ENCODE data around the gene DPP7. TPM values are rescaled to one million over a fixed set of nuclear protein-coding genes. Genes with fewer than 3 reads are reported as not detected.
"Not testable (repeated sequence)": the region's sequence is repeated elsewhere in the genome, so short reads cannot be mapped to it uniquely, and the experiment has no call there.

The DPP7 gene
- total RNA-seq, 2 experiments from 2014 or later, result 206 to 259 TPM

DNA sequence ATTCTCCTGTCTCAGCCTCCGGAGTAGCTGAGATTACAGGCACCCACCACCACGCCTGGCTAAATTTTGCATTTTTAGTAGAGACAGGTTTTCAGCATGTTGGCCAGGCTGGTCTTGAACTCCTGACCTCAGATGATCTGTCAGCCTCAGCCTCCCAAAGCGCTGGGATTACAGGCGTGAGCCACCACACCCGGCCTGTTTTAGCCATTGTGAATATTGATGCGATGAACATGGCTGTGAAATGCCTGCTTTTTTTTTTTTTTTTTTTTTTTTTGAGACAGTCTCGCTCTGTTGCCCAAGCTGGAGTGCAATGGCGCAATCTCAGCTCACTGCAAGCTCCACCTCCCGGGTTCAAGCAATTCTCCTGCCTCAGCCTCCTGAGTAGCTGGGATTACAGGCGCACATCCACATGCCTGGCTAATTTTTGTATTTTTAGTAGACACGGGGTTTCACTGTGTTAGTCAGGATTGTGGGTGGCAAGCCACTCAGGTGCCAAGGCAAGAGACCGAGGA is 3.6 kb upstream of the DPP7 start:
- not testable (repeated sequence) for H3K9me3 Mint-ChIP-seq; H3K27ac Mint-ChIP-seq; H3K4me3 Mint-ChIP-seq; H3K27me3 Mint-ChIP-seq; H3K36me3 Mint-ChIP-seq (ENCODE audit: low read depth); DNase-seq
- CTCF ChIA-PET, result interaction anchor here (1.0 to 1.5 kb wide), 5 partner anchors 12 to 118 kb away, joined by 3 to 5 read pairs (median 4); no protein-coding TSS in a partner anchor
- peaks cover 17% of the 10 kb centered on the region for H3K4me1 Mint-ChIP-seq
- POLR2A ChIA-PET, result interaction anchor here (1.1 kb wide), 1 partner anchor 32 kb away, joined by 4 read pairs; the partner anchor contains the start of gene MAN1B1

GRCh38 chr9:137117269-137117731 is 2.8 kb upstream of the DPP7 start:
- Mint-ChIP-seq H3K27ac (no peak overlapping the region), H3K27me3 (no peaks in the 10 kb centered on the region), H3K9me3 (no peaks in the 10 kb centered on the region), H3K4me3 (no peak overlapping the region), H3K4me1 (peaks cover 15% of the 10 kb centered on the region), H3K36me3 (ENCODE audit: low read depth) (peaks cover 4% of the 10 kb centered on the region)
- ChIA-PET CTCF (interaction anchor here (1.0 to 1.5 kb wide), 3 partner anchors 11 to 89 kb away, joined by 3 to 5 read pairs (median 4); partner anchors contain the start of gene ABCA2), POLR2A (interaction anchor here (0.6 kb wide), 1 partner anchor 339 kb away, joined by 4 read pairs; no protein-coding TSS in a partner anchor)
- DNase-seq, result no peak

DNA sequence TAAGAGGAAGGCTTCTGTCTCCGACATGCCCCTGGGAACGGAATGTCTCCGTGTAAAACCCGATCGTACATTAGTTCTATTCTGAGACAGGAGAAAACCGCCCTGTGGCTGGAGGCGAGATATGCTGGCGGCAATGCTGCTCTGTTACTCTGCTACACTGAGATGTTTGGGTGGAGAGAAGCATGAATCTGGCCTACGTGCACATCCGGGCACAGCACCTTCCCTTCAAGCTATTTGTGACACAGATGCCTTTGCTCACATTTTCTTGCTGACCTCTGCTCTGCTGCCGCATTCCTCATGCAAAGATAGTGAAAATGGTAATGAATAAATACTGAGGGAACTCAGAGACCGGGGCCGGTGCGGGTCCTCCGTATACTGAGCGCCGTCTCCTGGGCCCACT is 2.2 kb upstream of the DPP7 start:
- H3K4me1 Mint-ChIP-seq, result peaks cover 11% of the 10 kb centered on the region
- H3K4me3 Mint-ChIP-seq, result no peak overlapping the region
- no peaks in the 10 kb centered on the region for H3K27me3 Mint-ChIP-seq
- no peaks in the 10 kb centered on the region for H3K9me3 Mint-ChIP-seq
- ChIA-PET POLR2A (interaction anchor here (0.6 kb wide), 1 partner anchor 338 kb away, joined by 4 read pairs; no protein-coding TSS in a partner anchor), CTCF (interaction anchor here (1.0 kb wide), 1 partner anchor 88 kb away, joined by 3 read pairs; the partner anchor contains the start of gene ABCA2)
- H3K27ac Mint-ChIP-seq, result no peak overlapping the region
- H3K36me3 Mint-ChIP-seq (ENCODE audit: low read depth), result peaks cover 4% of the 10 kb centered on the region
- DNase-seq, result no peak

DNA sequence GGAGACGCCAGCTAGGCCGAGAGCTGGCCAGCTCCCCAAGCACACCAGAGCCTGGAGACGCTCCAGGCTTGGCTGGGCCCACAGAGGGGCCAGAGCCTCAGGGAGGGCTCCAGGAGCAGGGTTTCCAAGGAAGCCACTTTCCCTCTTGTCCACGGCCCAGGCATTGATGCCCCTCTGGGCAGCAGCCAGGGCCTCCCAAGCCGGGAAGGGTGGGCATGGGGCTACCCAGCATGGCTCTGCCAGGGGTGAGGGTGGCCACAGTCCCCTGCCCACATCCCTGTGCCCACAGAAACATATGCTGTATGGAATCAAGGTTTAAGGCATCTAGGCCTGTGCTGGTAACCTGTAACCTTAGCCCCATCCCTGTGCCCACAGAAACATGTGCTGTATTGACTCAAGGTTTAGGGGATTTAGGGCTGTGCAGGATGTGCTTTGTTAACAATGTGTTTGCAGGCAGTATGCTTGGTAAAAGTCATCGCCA is 1.5 kb upstream of the DPP7 start:
- Mint-ChIP-seq H3K9me3 (no peaks in the 10 kb centered on the region), H3K27me3 (no peaks in the 10 kb centered on the region), H3K4me1 (peaks cover 11% of the 10 kb centered on the region), H3K36me3 (ENCODE audit: low read depth) (peaks cover 6% of the 10 kb centered on the region), H3K27ac (no peak overlapping the region), H3K4me3 (no peak overlapping the region)
- no peak for DNase-seq
- POLR2A ChIA-PET, result no interaction called here
- CTCF ChIA-PET, result interaction anchor here (1.0 to 1.4 kb wide), 4 partner anchors 14 to 111 kb away, joined by 3 to 8 read pairs (median 6); partner anchors contain the start of genes ABCA2 and RNF224

DNA sequence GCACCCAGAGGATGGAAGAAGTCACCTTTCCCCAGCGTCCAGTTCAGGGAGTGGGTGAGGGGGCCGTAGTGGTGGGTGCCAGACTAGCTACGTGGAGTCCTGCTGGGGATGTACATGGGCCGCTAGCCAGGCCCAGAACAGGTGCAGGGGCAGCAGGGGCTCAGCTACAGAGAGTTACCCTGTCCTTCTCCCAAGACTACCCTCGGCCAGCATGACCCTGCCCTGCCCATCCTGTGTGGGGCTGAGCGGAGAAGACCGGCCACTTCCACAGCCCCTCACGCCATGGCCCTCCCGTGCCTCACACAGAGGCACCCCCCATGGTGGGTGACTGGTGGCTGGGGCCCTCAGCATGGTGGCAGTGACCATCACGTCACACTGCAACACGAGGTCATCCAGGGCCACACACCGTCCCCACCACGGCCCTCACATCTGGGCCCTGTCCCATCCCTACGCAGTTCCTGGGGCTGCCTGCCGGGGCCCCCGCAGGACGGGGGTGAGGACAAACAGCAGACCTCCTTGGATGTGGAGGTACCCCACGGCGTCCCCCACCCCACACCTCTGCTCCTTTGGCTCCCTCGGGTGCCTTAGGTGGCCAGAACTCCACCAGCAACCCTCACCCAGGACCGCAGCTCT is 977 bp upstream of the DPP7 start:
- Mint-ChIP-seq H3K4me3 (peak overlapping the region; percentile 25), H3K27me3 (no peaks in the 10 kb centered on the region), H3K36me3 (ENCODE audit: low read depth) (peaks cover 8% of the 10 kb centered on the region), H3K9me3 (no peaks in the 10 kb centered on the region), H3K27ac (no peak overlapping the region), H3K4me1 (peaks cover 13% of the 10 kb centered on the region)
- ChIA-PET CTCF (interaction anchor here (1.0 to 1.4 kb wide), 5 partner anchors 14 to 121 kb away, joined by 3 to 8 read pairs (median 5); partner anchors contain the start of gene RNF224), POLR2A (interaction anchor here (0.6 kb wide), 1 partner anchor 795 kb away, joined by 6 read pairs; no protein-coding TSS in a partner anchor)
- no peak for DNase-seq

DNA sequence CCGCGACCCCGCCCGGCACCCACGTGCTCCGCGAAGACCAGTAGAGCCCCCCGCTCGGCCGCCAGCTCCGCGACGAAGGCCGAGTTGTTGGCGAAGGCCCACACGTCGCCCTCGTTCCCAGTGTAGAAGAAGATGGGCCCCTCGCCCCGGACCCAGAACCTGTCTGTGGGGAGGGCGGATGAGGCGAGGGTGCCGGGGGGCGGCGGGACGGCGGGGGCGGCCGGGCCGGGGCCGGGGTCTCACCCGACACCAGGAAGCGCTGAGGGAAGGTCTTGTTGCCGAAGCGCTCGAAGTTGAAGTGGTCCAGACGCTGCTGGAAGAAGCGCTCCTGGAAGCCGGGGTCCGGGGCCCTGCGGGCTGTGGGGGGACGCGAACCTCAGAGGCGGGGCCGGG is 317 bp downstream of the DPP7 start:
- CTCF ChIA-PET, result interaction anchor here (1.0 to 1.9 kb wide), 3 partner anchors 18 to 113 kb away, joined by 3 to 6 read pairs (median 6); partner anchors contain the start of gene RNF224

GRCh38 chr9:137113385-137114159 is 961 bp downstream of the DPP7 start:
- H3K4me3 Mint-ChIP-seq, result peak overlapping the region; percentile 72
- peaks cover 8% of the 10 kb centered on the region for H3K36me3 Mint-ChIP-seq (ENCODE audit: low read depth)
- peaks cover 8% of the 10 kb centered on the region for H3K4me1 Mint-ChIP-seq
- POLR2A ChIA-PET, result interaction anchor here (0.5 kb wide), 1 partner anchor 95 kb away, joined by 5 read pairs; no protein-coding TSS in a partner anchor
- peak overlapping the region; percentile 54 for H3K27ac Mint-ChIP-seq
- no peaks in the 10 kb centered on the region for H3K27me3 Mint-ChIP-seq
- peak; percentile 34 for DNase-seq
- no peaks in the 10 kb centered on the region for H3K9me3 Mint-ChIP-seq
- CTCF ChIA-PET, result interaction anchor here (0.6 to 1.9 kb wide), 6 partner anchors 12 to 309 kb away, joined by 3 to 6 read pairs (median 4); partner anchors contain the start of genes EXD3, MAN1B1, NOXA1 and RNF224

More for the DNA sequence above, 317 bp downstream of the DPP7 start:
- no peaks in the 10 kb centered on the region for H3K27me3 Mint-ChIP-seq
- H3K36me3 Mint-ChIP-seq (ENCODE audit: low read depth), result peaks cover 8% of the 10 kb centered on the region
- peak overlapping the region; percentile 69 for H3K4me3 Mint-ChIP-seq
- peak overlapping the region; percentile 2 for H3K27ac Mint-ChIP-seq
- H3K4me1 Mint-ChIP-seq, result peaks cover 11% of the 10 kb centered on the region
- no peaks in the 10 kb centered on the region for H3K9me3 Mint-ChIP-seq
- POLR2A ChIA-PET, result no interaction called here
- no peak for DNase-seq

DNA sequence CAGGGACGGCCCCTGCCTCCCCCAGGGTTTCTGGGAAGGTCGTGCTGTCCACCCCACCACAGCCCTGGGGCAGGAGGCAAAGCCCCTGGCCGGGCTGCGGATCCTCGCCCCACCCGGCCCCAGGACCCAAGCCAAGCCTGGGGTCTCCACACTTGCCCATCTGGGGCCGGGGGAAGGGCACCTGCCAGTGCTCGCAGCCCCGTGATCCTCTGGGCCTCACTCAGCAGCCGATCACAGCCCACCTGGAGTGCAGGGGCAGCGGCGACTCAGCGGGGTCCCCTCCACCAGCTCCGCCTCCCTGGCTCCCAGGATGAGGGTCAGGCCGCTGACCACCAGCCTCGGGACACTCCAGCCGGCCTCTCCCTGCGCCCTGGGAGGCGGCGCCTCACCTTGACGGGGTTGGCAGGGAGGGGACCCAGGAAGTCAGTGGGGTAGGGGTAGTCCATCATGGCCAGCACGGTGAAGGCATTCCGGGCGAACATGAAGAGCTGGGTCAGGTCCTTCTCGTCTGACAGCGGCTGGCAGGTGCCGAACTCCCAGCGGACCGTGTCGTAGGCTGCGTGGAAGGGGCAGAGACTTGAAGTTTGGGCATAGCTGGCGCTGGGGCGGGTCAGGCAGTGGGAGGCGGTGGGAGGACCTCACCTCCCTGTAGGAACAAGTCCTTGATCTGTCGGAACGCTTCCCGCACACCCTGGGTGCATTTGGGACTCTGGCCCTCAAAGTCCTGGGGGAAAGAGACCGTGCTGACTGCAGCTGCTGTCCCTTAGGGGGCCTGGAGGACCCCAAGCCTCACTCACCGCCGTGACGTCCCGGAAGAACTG is 1.8 kb downstream of the DPP7 start:
- Mint-ChIP-seq H3K36me3 (ENCODE audit: low read depth) (peaks cover 8% of the 10 kb centered on the region), H3K9me3 (no peaks in the 10 kb centered on the region), H3K4me3 (peak overlapping the region; percentile 72), H3K4me1 (peaks cover 8% of the 10 kb centered on the region), H3K27me3 (no peaks in the 10 kb centered on the region), H3K27ac (no peak overlapping the region)
- no peak for DNase-seq
- ChIA-PET POLR2A (interaction anchor here (0.5 kb wide), 1 partner anchor 96 kb away, joined by 5 read pairs; no protein-coding TSS in a partner anchor), CTCF (interaction anchor here (0.7 to 1.9 kb wide), 5 partner anchors 17 to 310 kb away, joined by 3 to 6 read pairs (median 3); partner anchors contain the start of genes EXD3, MAN1B1, NOXA1 and RNF224)

- DNase-seq, result no peak
- Mint-ChIP-seq H3K4me1 (peaks cover 8% of the 10 kb centered on the region), H3K27ac (no peak overlapping the region), H3K9me3 (no peaks in the 10 kb centered on the region), H3K27me3 (no peaks in the 10 kb centered on the region), H3K4me3 (no peak overlapping the region), H3K36me3 (ENCODE audit: low read depth) (peaks cover 8% of the 10 kb centered on the region)
- ChIA-PET POLR2A (no interaction called here), CTCF (interaction anchor here (1.9 kb wide), 1 partner anchor 116 kb away, joined by 6 read pairs; the partner anchor contains the start of gene RNF224)
Observed at GRCh38 chr9:137111788-137112563, 2.6 kb downstream of the DPP7 start.

GRCh38 chr9:137110911-137111787 is 3.4 kb downstream of the DPP7 start:
- no peaks in the 10 kb centered on the region for H3K9me3 Mint-ChIP-seq
- CTCF ChIA-PET, result no interaction called here
- peaks cover 8% of the 10 kb centered on the region for H3K4me1 Mint-ChIP-seq
- H3K36me3 Mint-ChIP-seq (ENCODE audit: low read depth), result peaks cover 8% of the 10 kb centered on the region
- no peak overlapping the region for H3K4me3 Mint-ChIP-seq
- DNase-seq, result no peak
- H3K27me3 Mint-ChIP-seq, result no peaks in the 10 kb centered on the region
- POLR2A ChIA-PET, result no interaction called here
- H3K27ac Mint-ChIP-seq, result no peak overlapping the region
